LoVo (cell line): ENCODE results near the gene SRP68.

Experiments
- DNase-seq: peaks from one replicate; pipeline ENCODE4 v3.0.0-alpha.2; 2016; ENCODE audit warnings: low spot score

SRP68 gene

GRCh38 chr17:75996665-75997590 lies 75.4 kb downstream of the SRP68 start:
- peak; percentile 81 for DNase-seq

GRCh38 chr17:75995385-75995925 lies 76.9 kb downstream of the SRP68 start:
- DNase-seq, result no peak

GRCh38 chr17:75994802-75995370 lies 77.4 kb downstream of the SRP68 start:
- DNase-seq, result no peak

GRCh38 chr17:75991396-75991795 lies 80.9 kb downstream of the SRP68 start:
- DNase-seq, result no peak
